ENCODE results near the gene GRIK4. TPM values are rescaled to one million over a fixed set of nuclear protein-coding genes. Genes with fewer than 3 reads are reported as not detected.

The GRIK4 gene
- total RNA-seq, 1 donor from 2014 or later, result not detected

GRCh38 chr11:120824242-120824641 is 312.7 kb downstream of the GRIK4 start:
- Mint-ChIP-seq H3K4me3 (ENCODE audit: low read depth) (no peak overlapping the region), H3K27me3 (peaks cover 36% of the 10 kb centered on the region), H3K27ac (no peak overlapping the region), H3K4me1 (ENCODE audit: low read depth) (no peaks in the 10 kb centered on the region), H3K36me3 (ENCODE audit: insufficient read depth) (no peaks in the 10 kb centered on the region), H3K9me3 (ENCODE audit: low read depth) (no peaks in the 10 kb centered on the region)
- DNase-seq (ENCODE audit: low spot score, unreplicated experiment), result no peak
- TF ChIP-seq CTCF (IDR thresholded peaks at IDR 0.05; ENCODE audit: unreplicated experiment), result no peak

GRCh38 chr11:120827198-120827597 is 315.6 kb downstream of the GRIK4 start:
- Mint-ChIP-seq H3K9me3 (ENCODE audit: low read depth) (no peaks in the 10 kb centered on the region), H3K27ac (no peak overlapping the region), H3K4me3 (ENCODE audit: low read depth) (no peak overlapping the region), H3K27me3 (peaks cover 24% of the 10 kb centered on the region), H3K4me1 (ENCODE audit: low read depth) (no peaks in the 10 kb centered on the region), H3K36me3 (ENCODE audit: insufficient read depth) (no peaks in the 10 kb centered on the region)
- DNase-seq (ENCODE audit: low spot score, unreplicated experiment), result no peak
- TF ChIP-seq CTCF (IDR thresholded peaks at IDR 0.05; ENCODE audit: unreplicated experiment), result no peak

DNA sequence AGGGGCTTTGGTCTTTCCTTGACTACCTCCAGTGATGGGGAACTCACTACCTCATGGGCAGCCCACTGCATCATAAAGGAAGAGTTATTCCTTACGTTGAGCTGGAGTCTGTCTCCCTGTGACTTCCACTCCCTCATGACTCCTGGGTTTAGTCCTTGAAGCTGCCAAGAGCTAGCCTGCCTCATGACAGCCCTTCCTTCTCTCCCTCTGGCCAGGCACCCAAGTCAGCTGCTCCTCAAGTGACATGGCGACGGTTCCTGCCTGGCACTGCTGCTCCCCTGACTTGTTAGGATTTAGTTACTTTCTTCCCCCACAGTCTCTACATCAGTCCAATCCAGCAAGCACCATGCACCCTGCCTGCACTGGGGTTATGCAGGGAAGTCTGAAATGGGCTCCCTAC is 316.3 kb downstream of the GRIK4 start:
- Mint-ChIP-seq H3K27ac (no peak overlapping the region), H3K9me3 (ENCODE audit: low read depth) (no peaks in the 10 kb centered on the region), H3K27me3 (peaks cover 27% of the 10 kb centered on the region), H3K36me3 (ENCODE audit: insufficient read depth) (no peaks in the 10 kb centered on the region), H3K4me1 (ENCODE audit: low read depth) (peaks cover 2% of the 10 kb centered on the region), H3K4me3 (ENCODE audit: low read depth) (no peak overlapping the region)
- TF ChIP-seq CTCF (IDR thresholded peaks at IDR 0.05; ENCODE audit: unreplicated experiment), result no peak
- DNase-seq (ENCODE audit: low spot score, unreplicated experiment), result no peak

DNA sequence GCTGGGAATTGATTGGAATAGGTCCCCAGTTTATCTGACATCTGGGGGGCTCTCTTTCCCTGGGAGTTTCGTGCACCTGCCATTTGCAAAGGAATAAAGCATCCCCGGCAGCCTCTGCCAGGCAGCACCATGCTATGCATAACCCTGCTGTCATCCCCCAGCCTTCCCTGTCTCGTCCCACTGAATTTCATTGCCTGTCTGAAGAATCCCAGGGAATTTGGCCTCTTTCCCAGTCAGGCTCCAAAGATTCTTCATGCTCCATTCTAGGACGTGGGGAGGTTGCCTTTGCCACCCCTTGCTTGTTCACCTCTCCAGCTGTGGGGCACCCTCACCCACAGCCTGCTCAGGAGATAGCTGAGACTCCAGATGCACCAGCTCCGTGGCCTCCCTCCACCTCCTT is 317.3 kb downstream of the GRIK4 start:
- Mint-ChIP-seq H3K36me3 (ENCODE audit: insufficient read depth) (no peaks in the 10 kb centered on the region), H3K27ac (no peak overlapping the region)

DNA sequence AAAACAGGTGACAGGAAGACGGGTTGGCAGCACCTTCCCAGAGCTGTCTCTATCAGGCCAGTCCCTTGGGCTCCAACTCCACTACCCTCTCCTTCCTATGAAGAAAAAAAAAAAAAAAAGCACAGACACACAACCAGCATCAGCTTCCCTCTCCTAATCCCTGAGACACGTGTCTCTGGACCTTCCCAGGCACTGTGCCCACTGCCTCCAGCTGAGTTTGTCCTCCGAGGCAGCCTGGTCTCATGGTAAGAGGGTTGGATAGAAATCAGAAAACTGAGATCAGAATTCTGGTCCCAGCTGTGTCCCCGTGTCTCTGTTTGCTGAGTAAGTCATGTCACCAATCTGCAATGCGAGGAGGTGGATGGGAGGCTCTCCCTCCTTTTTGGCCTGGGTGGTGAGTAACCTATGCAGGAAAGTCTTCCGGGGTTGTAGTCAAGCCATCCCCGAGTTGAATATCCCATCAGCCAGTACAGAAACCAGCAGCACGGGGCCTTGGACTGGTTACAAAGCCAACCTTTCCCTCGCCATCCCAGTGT is 318.6 kb downstream of the GRIK4 start:
- Mint-ChIP-seq H3K4me3 (ENCODE audit: low read depth) (no peak overlapping the region), H3K36me3 (ENCODE audit: insufficient read depth) (no peaks in the 10 kb centered on the region), H3K27ac (no peak overlapping the region), H3K4me1 (ENCODE audit: low read depth) (peaks cover 5% of the 10 kb centered on the region), H3K27me3 (peaks cover 22% of the 10 kb centered on the region), H3K9me3 (ENCODE audit: low read depth) (no peaks in the 10 kb centered on the region)
- DNase-seq (ENCODE audit: low spot score, unreplicated experiment), result no peak
- no peak for TF ChIP-seq CTCF (IDR thresholded peaks at IDR 0.05; ENCODE audit: unreplicated experiment)

More for the DNA sequence above, 317.3 kb downstream of the GRIK4 start:
- TF ChIP-seq CTCF (IDR thresholded peaks at IDR 0.05; ENCODE audit: unreplicated experiment), result no peak
- peaks cover 5% of the 10 kb centered on the region for H3K4me1 Mint-ChIP-seq (ENCODE audit: low read depth)
- no peak for DNase-seq (ENCODE audit: low spot score, unreplicated experiment)
- H3K9me3 Mint-ChIP-seq (ENCODE audit: low read depth), result no peaks in the 10 kb centered on the region
- H3K27me3 Mint-ChIP-seq, result peaks cover 23% of the 10 kb centered on the region
- no peak overlapping the region for H3K4me3 Mint-ChIP-seq (ENCODE audit: low read depth)
